ENCODE results near the gene KRT33A. TPM values are rescaled to one million over a fixed set of nuclear protein-coding genes. Genes with fewer than 3 reads are reported as not detected.

The KRT33A gene
- total and polyA plus RNA-seq, 5 donors, result not detected

DNA sequence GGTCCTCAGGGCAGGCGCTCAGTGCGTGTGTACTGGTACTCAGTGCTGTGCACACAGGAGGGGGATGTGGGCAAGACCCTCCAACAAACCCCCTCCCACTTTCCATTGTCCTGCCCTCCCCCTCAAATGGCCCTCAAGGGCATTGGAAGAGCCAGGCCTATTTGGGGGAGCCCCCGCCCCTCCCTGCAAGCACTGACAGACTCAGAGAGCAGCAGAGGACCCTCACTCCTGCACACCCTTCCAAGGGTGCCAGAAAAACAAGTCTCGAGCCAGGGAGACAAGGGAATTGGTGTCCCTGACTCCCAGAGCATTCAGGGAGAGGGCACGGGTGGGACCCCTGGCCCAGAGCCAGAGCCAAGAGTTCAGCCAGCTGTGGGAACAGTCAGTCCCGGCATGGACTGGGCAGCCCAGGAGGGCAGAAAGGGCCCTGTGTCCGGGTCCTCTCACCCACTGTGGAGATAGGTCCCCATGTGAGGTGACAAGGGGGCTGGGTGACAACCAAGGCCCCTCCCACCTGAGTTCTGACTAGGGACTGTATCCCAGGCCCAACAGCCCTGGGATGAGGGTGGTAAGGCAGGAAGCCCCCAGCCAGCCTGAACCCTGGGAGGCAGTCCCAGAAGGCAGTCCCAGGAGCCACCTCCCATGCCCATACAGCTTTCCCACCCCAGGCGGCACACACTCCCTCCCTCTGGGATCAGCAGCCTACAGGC, 23.1 kb downstream of the KRT33A start:
- 76% methylated on average over 8 of the region's 8 CpGs for WGBS
- intact Hi-C loops (cut with DNase I), result no loop called here
- Histone ChIP-seq H3K4me1 (ENCODE audit: control insufficient read depth, insufficient read depth, low read length) (no peaks in the 10 kb centered on the region), H3K9me3 (ENCODE audit: control insufficient read depth, low read length) (no peaks in the 10 kb centered on the region), H3K27ac (ENCODE audit: low read length) (no peak overlapping the region), H3K4me3 (ENCODE audit: low read length) (no peak overlapping the region), H3K27me3 (ENCODE audit: control insufficient read depth, insufficient read depth) (no peaks in the 10 kb centered on the region)
- DNase-seq (peak in 1 of 3 donors; percentile 46), ATAC-seq (no peak)

DNA sequence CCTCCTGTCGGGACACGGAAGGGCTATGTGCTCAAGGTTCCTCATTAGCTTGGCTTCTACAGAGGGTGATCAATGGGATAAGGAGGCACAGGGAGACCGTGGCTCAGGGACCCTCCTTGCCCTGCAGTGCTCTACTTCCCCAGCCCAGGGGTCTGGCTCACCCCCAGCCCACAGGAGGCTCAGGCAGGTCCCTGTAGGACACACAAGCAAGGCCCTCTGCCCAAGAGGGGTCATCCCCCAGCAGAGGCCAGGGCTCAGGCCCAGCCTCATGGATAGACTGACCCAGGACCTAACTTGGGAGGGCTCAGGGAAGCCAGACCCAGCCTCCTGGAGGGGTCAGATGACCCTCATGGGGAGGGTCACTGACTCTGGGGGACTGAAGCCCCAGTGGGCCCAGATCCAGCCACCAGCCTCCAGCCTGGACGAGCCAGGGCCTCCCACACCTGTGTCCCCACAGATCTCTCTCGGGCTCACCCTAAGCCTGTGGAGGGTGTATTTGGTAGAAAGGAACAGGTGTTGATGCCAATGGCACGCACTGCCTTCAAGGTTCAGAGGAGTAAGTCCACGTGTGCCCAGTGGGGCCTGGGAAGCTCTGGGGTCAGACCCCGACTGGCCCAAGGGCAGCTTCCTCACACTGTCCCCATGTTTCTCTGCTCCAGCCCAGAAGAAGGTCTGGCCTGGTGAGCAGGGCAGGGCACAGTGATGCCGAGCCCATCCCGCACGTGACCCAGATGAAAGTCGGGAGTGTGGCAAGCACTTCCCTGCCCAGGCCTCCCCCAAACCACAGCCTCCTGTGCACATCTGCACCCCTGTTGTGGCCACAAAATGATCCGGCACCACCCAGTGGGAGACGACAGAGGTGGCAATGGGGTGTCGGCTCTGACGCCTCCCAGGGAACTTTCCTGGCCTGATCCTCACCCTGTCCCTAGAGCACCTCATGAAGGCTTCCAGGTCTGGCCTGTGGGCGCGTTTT, 24.2 kb downstream of the KRT33A start:
- Histone ChIP-seq H3K9me3 (ENCODE audit: control insufficient read depth, low read length) (no peaks in the 10 kb centered on the region), H3K27ac (ENCODE audit: low read length) (no peak overlapping the region), H3K4me1 (ENCODE audit: control insufficient read depth, insufficient read depth, low read length) (no peaks in the 10 kb centered on the region), H3K27me3 (ENCODE audit: control insufficient read depth, insufficient read depth) (no peaks in the 10 kb centered on the region), H3K4me3 (ENCODE audit: low read length) (no peak overlapping the region)
- intact Hi-C loops (cut with DNase I), result no loop called here
- no peak for ATAC-seq
- DNase-seq, result no peak
- WGBS, result 85% methylated on average over 18 of the region's 18 CpGs

DNA sequence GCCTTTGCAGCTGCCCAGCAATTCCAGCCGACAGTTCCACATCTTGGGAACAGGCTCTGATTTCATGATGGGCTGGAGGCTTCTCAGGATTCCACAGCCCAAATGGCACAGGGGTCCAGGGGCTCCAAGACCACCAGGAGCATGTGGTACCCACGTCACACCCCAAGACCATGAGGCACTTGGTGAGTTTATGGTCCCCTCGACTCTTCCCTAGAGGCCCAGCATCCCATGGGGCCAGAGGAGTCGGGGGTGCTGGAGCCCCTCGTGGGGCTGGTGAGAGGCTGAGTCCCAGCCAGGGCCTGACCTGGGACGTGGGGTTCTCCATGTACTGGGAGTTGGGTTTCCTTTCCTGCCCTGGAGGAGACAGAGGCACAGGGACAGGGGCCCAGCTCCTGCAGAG, 25.0 kb downstream of the KRT33A start:
- H3K27ac ChIP-seq (ENCODE audit: low read length), result no peak overlapping the region
- intact Hi-C loops (cut with DNase I), result no loop called here
- no peak for DNase-seq
- H3K9me3 ChIP-seq (ENCODE audit: control insufficient read depth, low read length), result no peaks in the 10 kb centered on the region
- H3K27me3 ChIP-seq (ENCODE audit: control insufficient read depth, insufficient read depth), result no peaks in the 10 kb centered on the region
- WGBS, result 77% methylated on average over 6 of the region's 6 CpGs
- no peak for ATAC-seq
- no peak overlapping the region for H3K4me3 ChIP-seq (ENCODE audit: low read length)
- H3K4me1 ChIP-seq (ENCODE audit: control insufficient read depth, insufficient read depth, low read length), result no peaks in the 10 kb centered on the region

DNA sequence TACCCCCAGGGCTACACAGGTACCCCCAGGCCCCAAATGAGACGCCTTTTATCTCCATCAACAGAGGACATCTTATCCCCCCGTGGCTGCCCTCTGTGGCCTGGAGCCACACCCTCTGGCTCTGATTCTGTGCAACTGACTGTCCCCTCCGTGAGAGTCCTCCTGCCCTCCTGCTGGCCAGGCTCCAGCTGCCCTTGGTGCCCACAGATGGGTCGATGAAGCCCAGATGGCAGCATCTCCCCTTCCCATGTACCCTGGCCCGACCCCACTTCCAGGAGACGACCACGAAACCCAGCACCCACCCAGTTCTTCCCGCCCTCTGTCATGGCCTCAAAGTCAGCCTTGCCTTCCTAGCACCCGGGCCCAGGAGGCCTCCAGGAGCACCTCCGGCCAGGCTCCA, 25.5 kb downstream of the KRT33A start:
- no peaks in the 10 kb centered on the region for H3K27me3 ChIP-seq (ENCODE audit: control insufficient read depth, insufficient read depth)
- H3K27ac ChIP-seq (ENCODE audit: low read length), result no peak overlapping the region
- no peak overlapping the region for H3K4me3 ChIP-seq (ENCODE audit: low read length)
- WGBS, result 82% methylated on average over 10 of the region's 10 CpGs
- no peaks in the 10 kb centered on the region for H3K9me3 ChIP-seq (ENCODE audit: control insufficient read depth, low read length)
- no peak for ATAC-seq
- intact Hi-C loops (cut with DNase I), result no loop called here
- H3K4me1 ChIP-seq (ENCODE audit: control insufficient read depth, insufficient read depth, low read length), result no peaks in the 10 kb centered on the region
- DNase-seq, result no peak

DNA sequence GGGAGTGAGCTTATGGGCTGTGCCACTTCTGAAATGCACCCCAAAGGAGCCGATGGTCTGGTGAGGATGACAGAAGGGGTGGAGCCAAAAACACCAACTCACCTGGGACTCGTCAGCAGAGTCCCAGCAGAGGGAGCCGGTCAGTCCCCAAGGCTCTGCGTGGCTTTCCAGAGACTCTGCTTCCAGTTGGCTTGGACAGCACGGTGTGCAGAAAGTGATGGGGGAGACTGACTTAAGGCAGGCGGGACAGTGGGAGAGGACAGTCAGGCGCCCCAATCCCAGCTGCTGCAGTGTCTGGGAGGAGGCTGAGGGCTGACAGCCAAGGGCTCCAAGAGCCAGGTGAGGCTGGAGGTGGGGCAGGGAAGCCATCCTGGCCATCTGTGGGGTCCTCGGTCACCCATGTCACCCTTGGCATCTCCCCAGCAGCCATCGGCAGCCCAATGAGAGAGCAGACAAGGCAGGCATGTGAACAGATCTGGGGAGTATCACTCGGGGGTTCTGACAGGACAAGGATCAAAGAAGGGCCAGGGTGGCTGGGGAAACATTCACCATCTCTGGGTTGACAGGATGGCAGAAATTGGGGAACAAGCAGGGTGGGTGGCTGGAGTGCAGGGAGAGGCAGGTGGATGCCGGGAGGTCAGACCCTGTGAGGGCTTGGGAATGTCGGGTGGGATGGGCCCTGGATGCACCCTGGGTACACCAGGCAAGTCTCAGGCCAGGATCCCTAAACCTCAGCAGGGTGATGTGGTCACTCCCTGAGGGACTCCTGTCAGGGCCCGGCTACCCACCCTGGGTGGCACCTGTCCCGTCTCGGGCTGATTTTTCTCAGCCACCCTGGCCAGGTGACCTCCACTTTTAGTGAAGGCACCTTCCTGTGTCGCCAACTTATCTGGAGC, 26.2 kb downstream of the KRT33A start:
- ATAC-seq, result no peak
- no peaks in the 10 kb centered on the region for H3K9me3 ChIP-seq (ENCODE audit: control insufficient read depth, low read length)
- intact Hi-C loops (cut with DNase I), result no loop called here

DNA sequence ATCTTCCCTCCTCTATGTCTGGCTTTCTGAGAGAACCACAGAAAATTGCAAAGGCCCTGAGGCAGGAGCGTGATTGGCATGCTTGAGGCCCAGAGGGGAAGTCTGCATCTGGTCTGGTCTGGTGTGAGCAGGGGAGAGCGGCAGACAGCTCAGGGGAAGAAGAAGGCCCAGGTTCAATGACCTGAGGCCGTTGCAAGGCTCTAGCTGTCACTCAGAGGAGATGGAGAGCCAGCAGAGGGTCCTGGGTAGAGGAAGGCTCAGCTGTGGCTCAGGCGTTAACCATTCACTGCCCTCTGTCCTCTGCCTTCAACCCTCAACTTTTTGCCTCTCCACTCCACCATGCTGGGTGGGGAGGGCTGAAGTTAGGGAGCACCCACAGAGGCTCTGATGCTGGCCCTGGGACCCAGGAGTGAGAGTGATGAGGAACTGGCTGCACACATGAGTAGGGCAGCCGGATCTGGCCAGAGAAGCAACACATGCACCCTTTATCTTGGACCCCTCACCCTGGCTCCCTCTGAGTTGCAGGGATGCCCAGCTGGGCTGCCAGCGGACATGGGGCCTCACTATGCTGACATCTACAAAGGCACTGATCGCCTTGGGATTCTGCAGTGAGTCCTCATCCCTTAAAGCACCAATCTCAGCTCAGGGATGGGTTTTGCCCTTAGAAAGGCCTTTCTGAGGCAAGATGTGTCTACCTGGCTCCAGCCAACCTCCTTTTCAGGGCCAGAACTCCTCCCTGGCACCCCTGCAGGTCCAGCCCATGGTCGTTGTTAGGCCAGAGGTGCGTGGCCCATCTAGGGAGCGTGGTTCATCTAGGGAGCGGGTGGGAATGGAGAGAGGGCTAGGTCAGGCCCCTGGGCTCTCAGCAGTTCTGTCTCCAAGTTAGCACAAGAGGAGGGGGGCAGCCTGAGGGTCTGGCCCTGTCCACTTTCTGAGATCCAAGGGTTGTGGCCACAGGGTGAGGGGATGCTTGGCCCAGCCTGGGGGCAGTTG, 27.4 kb downstream of the KRT33A start:
- H3K4me1 ChIP-seq (ENCODE audit: control insufficient read depth, insufficient read depth, low read length), result no peaks in the 10 kb centered on the region
- no peaks in the 10 kb centered on the region for H3K9me3 ChIP-seq (ENCODE audit: control insufficient read depth, low read length)
- H3K4me3 ChIP-seq (ENCODE audit: low read length), result no peak overlapping the region
- no peak for ATAC-seq
- intact Hi-C loops (cut with DNase I), result no loop called here
- no peaks in the 10 kb centered on the region for H3K27me3 ChIP-seq (ENCODE audit: control insufficient read depth, insufficient read depth)
- DNase-seq, result no peak
- no peak overlapping the region for H3K27ac ChIP-seq (ENCODE audit: low read length)
- WGBS, result 85% methylated on average over 11 of the region's 11 CpGs

More for the DNA sequence above, 26.2 kb downstream of the KRT33A start:
- no peak overlapping the region for H3K27ac ChIP-seq (ENCODE audit: low read length)
- no peaks in the 10 kb centered on the region for H3K27me3 ChIP-seq (ENCODE audit: control insufficient read depth, insufficient read depth)
- no peak for DNase-seq
- WGBS, result 67% methylated on average over 16 of the region's 16 CpGs
- no peaks in the 10 kb centered on the region for H3K4me1 ChIP-seq (ENCODE audit: control insufficient read depth, insufficient read depth, low read length)
- H3K4me3 ChIP-seq (ENCODE audit: low read length), result no peak overlapping the region

DNA sequence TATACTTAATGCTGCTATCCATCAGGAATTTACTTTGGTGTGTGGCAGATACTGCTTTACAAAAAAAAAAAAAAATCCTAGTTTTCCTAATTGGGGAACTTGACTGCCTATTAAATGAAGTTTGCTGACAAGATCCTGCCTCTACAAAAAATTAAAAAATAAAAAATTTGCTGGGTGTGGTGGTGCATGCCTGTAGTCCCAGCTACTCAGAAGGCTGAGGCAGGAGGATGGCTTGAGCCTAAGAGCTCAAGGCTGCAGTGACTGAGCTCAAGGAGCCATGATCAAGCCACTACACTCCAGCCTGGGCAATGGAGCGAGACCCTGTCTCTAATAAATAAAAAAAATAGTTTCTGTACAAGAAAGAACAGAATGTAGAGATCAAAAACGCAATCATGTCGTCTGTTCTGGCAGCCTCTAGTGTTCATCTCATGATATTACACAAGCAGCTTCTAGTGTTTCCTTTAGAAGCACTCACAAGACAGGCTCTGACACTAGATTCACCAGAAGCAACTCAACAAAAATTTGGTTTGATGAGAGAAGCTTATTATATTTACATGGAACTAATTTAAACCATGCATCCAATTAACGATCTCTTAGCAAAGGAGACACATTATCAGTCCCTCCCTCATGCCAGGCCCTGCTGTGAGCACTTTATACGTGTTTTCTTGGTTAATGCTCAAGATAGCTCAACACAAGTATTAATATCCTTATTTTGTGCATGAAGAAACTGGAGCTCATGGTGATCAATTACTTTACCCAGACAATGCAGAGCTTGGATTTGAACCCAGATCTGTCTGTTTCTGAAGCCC, 28.3 kb downstream of the KRT33A start:
- no peak for ATAC-seq
- Histone ChIP-seq H3K9me3 (ENCODE audit: control insufficient read depth, low read length) (no peaks in the 10 kb centered on the region), H3K4me1 (ENCODE audit: control insufficient read depth, insufficient read depth, low read length) (no peaks in the 10 kb centered on the region), H3K27ac (ENCODE audit: low read length) (no peak overlapping the region), H3K27me3 (ENCODE audit: control insufficient read depth, insufficient read depth) (no peaks in the 10 kb centered on the region), H3K4me3 (ENCODE audit: low read length) (no peak overlapping the region)
- no peak for DNase-seq
- intact Hi-C loops (cut with DNase I), result no loop called here
- WGBS, result 37% methylated on average over 5 of the region's 5 CpGs

DNA sequence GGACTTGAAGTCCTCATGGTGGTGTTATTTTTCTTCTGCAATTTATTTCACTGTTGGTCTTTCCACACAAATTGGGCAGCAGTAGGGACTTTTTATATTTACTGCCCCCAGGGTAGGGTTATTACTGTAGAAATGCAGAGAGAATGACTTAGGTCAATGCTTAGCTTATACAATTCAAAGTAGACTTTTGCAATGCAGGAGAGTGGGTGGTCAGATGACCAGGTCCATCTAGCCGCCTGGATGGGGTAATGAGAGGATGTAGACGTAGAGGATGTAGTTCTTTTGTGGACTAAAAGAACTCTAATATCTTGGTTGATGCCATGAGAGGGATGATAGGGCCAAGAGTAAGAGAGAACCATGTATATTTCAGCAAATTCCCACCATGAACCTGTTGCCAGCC, 32.4 kb downstream of the KRT33A start:
- Histone ChIP-seq H3K4me1 (ENCODE audit: control insufficient read depth, insufficient read depth, low read length) (no peaks in the 10 kb centered on the region), H3K27me3 (ENCODE audit: control insufficient read depth, insufficient read depth) (no peaks in the 10 kb centered on the region), H3K27ac (ENCODE audit: low read length) (no peak overlapping the region), H3K9me3 (ENCODE audit: control insufficient read depth, low read length) (no peaks in the 10 kb centered on the region), H3K4me3 (ENCODE audit: low read length) (no peak overlapping the region)
- DNase-seq, result no peak
- intact Hi-C loops (cut with DNase I), result no loop called here
- 69% methylated on average over 2 of the region's 2 CpGs for WGBS
- ATAC-seq, result no peak

DNA sequence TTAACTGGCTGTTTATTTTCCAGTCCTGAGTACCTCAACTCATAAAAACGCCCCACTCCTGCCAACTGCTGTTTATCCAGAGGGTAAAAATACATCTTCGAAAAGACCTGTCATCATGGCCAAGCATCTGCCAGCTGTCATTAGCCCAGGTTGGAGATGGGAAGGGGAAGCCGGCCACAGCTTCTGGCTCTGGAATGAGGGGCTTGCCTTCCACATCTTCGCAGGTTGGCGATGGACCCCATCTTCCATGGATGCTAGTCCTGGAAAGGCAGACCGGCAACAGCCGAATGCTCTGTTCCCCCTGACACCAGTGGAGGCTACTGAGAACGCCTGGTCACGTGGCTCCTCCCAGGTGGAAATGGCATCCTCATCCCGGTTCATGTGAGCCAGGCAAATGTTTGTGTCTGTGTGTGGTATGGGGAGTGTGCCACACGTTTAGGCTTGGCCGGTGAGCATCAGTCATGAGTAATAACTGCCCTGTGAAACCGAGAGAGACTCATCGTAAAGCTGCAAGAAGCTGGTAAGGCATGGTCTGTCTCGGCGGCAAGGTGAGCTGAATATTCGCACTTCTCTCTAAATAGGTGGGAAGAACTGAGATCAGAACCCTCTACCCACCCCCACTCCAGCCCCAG, 34.7 kb downstream of the KRT33A start:
- WGBS, result 77% methylated on average over 17 of the region's 17 CpGs

More for the DNA sequence above, 34.7 kb downstream of the KRT33A start:
- no peak for DNase-seq
- Histone ChIP-seq H3K4me3 (ENCODE audit: low read length) (no peak overlapping the region), H3K27ac (ENCODE audit: low read length) (no peak overlapping the region), H3K9me3 (ENCODE audit: control insufficient read depth, low read length) (no peaks in the 10 kb centered on the region), H3K4me1 (ENCODE audit: control insufficient read depth, insufficient read depth, low read length) (no peaks in the 10 kb centered on the region), H3K27me3 (ENCODE audit: control insufficient read depth, insufficient read depth) (no peaks in the 10 kb centered on the region)
- ATAC-seq, result no peak
- intact Hi-C loops (cut with DNase I), result no loop called here
